ENCODE measurements around the gene FAAP100. TPM values are rescaled to one million over a fixed set of nuclear protein-coding genes. Genes with fewer than 3 reads are reported as not detected.

FAAP100 gene
- total RNA-seq, 1 experiment from 2014 or later = 34.0 TPM

DNA sequence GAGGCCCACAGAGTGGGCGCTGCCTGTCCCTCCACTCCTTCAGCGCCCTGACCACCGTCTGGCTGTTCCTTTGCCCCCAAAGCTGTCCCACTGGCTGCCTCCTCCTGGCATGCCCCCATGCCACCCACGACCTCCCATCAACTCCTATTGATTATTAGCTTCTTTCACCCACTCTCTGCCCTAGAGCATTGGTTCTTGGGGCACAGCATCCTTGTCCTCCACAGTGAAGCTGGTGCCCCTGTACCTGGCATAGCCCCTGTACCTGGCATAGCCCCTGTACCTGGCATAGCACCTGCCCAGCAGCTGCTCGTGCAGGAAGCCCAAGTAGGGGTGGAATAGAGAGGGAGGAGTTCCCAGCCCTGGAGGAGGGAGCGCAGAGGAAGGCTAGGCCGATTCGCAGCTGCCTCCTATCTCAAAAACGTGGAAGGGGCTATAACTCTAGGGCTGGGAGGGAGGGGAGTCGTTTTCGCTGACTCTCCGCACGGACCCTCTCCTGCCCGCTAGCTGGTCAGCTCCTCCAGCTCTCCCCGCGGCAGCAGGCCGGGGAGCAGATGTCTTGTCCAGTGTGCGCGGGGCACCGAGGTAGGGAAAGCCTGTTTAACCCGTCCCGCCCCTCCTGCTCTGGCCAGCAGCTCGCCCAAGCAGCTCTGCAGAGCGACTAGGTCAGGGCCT is 33.9 kb downstream of the FAAP100 start:
- H3K27me3 ChIP-seq (ENCODE audit: insufficient read depth, low read depth) = no peaks in the 10 kb centered on the region
- ChIA-PET CTCF (interaction anchor here (0.9 kb wide), 1 partner anchor 18 kb away, joined by 4 read pairs; no protein-coding TSS in a partner anchor), POLR2A (ENCODE audit: unreplicated experiment) (interaction anchor here (0.5 to 1.2 kb wide), 10 partner anchors 10 to 394 kb away, joined by 3 to 27 read pairs (median 4); partner anchors contain the start of genes BAHCC1 and FSCN2)
- H3K36me3 ChIP-seq (ENCODE audit: low read depth) = no peaks in the 10 kb centered on the region
- H3K9me2 ChIP-seq (ENCODE audit: insufficient read depth) = no peaks in the 10 kb centered on the region
- no peak for TF ChIP-seq EZH2 (IDR thresholded peaks at IDR 0.05; ENCODE audit: low read depth)
- peak overlapping the region; percentile 80 for H3K4me2 ChIP-seq
- 0 out of 2 replicates have a peak overlapping the region, but pooled peaks have one; percentile 26 for H3K27ac ChIP-seq
- peak; percentile 40 to 77 for DNase-seq
- no peak overlapping the region for H2AFZ ChIP-seq
- intact Hi-C loops (cut with micrococcal nuclease; ENCODE audit: unreplicated experiment) = loop anchor here (1.0 to 2.0 kb wide), 3 partner anchors 35 to 83 kb away; partner anchors contain the start of gene FAAP100
- H3F3A ChIP-seq (ENCODE audit: insufficient read depth, low read depth) = peaks cover 29% of the 10 kb centered on the region
- no peaks in the 10 kb centered on the region for H3K9me3 ChIP-seq (ENCODE audit: insufficient read depth, low read depth)
- H3K79me2 ChIP-seq (ENCODE audit: low read depth) = peaks cover 26% of the 10 kb centered on the region
- peak overlapping the region; percentile 65; the same call in 1 of the 2 replicates for H3K4me3 ChIP-seq
- H4K20me1 ChIP-seq (ENCODE audit: insufficient read depth) = no peaks in the 10 kb centered on the region
- peaks cover 25% of the 10 kb centered on the region for H3K4me1 ChIP-seq (replicated peaks; ENCODE audit: insufficient read depth)
- BruUV-seq (replicated peaks) = no TSS peak

- no peaks in the 10 kb centered on the region for H4K20me1 ChIP-seq (ENCODE audit: insufficient read depth)
- no peak overlapping the region for H3K27ac ChIP-seq
- no peaks in the 10 kb centered on the region for H3K9me3 ChIP-seq (ENCODE audit: insufficient read depth, low read depth)
- ChIA-PET POLR2A (ENCODE audit: unreplicated experiment) (interaction anchor here (0.5 to 0.7 kb wide), 3 partner anchors 122 to 236 kb away, joined by 3 to 18 read pairs (median 4); partner anchors contain the start of genes BAHCC1 and CCDC137), CTCF (no interaction called here)
- no peak for DNase-seq
- peaks cover 30% of the 10 kb centered on the region for H3F3A ChIP-seq (ENCODE audit: insufficient read depth, low read depth)
- no TSS peak for BruUV-seq (replicated peaks)
- peaks cover 25% of the 10 kb centered on the region for H3K4me1 ChIP-seq (replicated peaks; ENCODE audit: insufficient read depth)
- H3K4me2 ChIP-seq = peak overlapping the region; percentile 80; the same call in 1 of the 2 replicates
- intact Hi-C loops (cut with micrococcal nuclease; ENCODE audit: unreplicated experiment) = loop anchor here (1.0 to 2.0 kb wide), 3 partner anchors 35 to 84 kb away; partner anchors contain the start of gene FAAP100
- no peak overlapping the region for H3K4me3 ChIP-seq
- no peaks in the 10 kb centered on the region for H3K9me2 ChIP-seq (ENCODE audit: insufficient read depth)
- TF ChIP-seq, protein P1, sequence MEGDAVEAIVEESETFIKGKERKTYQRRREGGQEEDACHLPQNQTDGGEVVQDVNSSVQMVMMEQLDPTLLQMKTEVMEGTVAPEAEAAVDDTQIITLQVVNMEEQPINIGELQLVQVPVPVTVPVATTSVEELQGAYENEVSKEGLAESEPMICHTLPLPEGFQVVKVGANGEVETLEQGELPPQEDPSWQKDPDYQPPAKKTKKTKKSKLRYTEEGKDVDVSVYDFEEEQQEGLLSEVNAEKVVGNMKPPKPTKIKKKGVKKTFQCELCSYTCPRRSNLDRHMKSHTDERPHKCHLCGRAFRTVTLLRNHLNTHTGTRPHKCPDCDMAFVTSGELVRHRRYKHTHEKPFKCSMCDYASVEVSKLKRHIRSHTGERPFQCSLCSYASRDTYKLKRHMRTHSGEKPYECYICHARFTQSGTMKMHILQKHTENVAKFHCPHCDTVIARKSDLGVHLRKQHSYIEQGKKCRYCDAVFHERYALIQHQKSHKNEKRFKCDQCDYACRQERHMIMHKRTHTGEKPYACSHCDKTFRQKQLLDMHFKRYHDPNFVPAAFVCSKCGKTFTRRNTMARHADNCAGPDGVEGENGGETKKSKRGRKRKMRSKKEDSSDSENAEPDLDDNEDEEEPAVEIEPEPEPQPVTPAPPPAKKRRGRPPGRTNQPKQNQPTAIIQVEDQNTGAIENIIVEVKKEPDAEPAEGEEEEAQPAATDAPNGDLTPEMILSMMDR (conservative IDR thresholded peaks at IDR 0.05) = no peak
- no peak for TF ChIP-seq EZH2 (IDR thresholded peaks at IDR 0.05; ENCODE audit: low read depth)
- H3K79me2 ChIP-seq (ENCODE audit: low read depth) = peaks cover 27% of the 10 kb centered on the region
- no peaks in the 10 kb centered on the region for H3K36me3 ChIP-seq (ENCODE audit: low read depth)
- no peaks in the 10 kb centered on the region for H3K27me3 ChIP-seq (ENCODE audit: insufficient read depth, low read depth)
- H2AFZ ChIP-seq = no peak overlapping the region
Observed at GRCh38 chr17:81517339-81518112, 34.6 kb downstream of the FAAP100 start.

- no peaks in the 10 kb centered on the region for H3K27me3 ChIP-seq (ENCODE audit: insufficient read depth, low read depth)
- H3K4me2 ChIP-seq = peak overlapping the region; percentile 88
- H3F3A ChIP-seq (ENCODE audit: insufficient read depth, low read depth) = peaks cover 30% of the 10 kb centered on the region
- no peak for DNase-seq
- H3K79me2 ChIP-seq (ENCODE audit: low read depth) = peaks cover 33% of the 10 kb centered on the region
- no peak overlapping the region for H2AFZ ChIP-seq
- peaks cover 25% of the 10 kb centered on the region for H3K4me1 ChIP-seq (replicated peaks; ENCODE audit: insufficient read depth)
- peaks cover 3% of the 10 kb centered on the region for H4K20me1 ChIP-seq (ENCODE audit: insufficient read depth)
- no peak overlapping the region; the same call in 1 of the 2 replicates for H3K4me3 ChIP-seq
- intact Hi-C loops (cut with micrococcal nuclease; ENCODE audit: unreplicated experiment) = no loop called here
- CTCF ChIA-PET = no interaction called here
- no peaks in the 10 kb centered on the region for H3K9me3 ChIP-seq (ENCODE audit: insufficient read depth, low read depth)
- no TSS peak for BruUV-seq (replicated peaks)
- H3K27ac ChIP-seq = no peak overlapping the region
- H3K9me2 ChIP-seq (ENCODE audit: insufficient read depth) = no peaks in the 10 kb centered on the region
- TF ChIP-seq, protein P1 (conservative IDR thresholded peaks at IDR 0.05) = no peak
- no peak for TF ChIP-seq EZH2 (IDR thresholded peaks at IDR 0.05; ENCODE audit: low read depth)
- peaks cover 2% of the 10 kb centered on the region; the same call in 1 of the 2 replicates for H3K36me3 ChIP-seq (ENCODE audit: low read depth)
- POLR2A ChIA-PET (ENCODE audit: unreplicated experiment) = no interaction called here
Observed at GRCh38 chr17:81517009-81517338, 35.2 kb downstream of the FAAP100 start.
